NOMO-1 treated with DMSO at 0.1 percent for 48 hours (cell line): ENCODE measurements around the gene DHX38.
A peak's percentile ranks its signal among the peaks of the same experiment; 100 is the strongest.
"Not testable (repeated sequence)": the region's sequence is repeated elsewhere in the genome, so short reads cannot be mapped to it uniquely, and the experiment has no call there.

Experiments
- DNase-seq: peaks from one replicate; lab custom pipeline; 2025; ENCODE audit not compliant: unreplicated experiment; lab: John Stamatoyannopoulos, UW

The DHX38 gene

GRCh38 chr16:72093448-72094265 is at the start of gene DHX38, which contains the start of gene TXNL4B:
Gene DHX38 (plus strand): TSS chr16:72093847. CDS start chr16:72096158, 2,311 bp downstream.
Gene TXNL4B (minus strand): TSS chr16:72093620. CDS start chr16:72090749, 2,871 bp downstream.
- DNase-seq, result peak; percentile 100

GRCh38 chr16:72044296-72044695 is 49.4 kb upstream of the DHX38 start:
- DNase-seq, result no peak

- no peak for DNase-seq
Observed at GRCh38 chr16:72044825-72045359, 48.8 kb upstream of the DHX38 start.

- peak; percentile 4 for DNase-seq
Observed at GRCh38 chr16:72049110-72049509, 44.5 kb upstream of the DHX38 start.

GRCh38 chr16:72050769-72051464 is 42.7 kb upstream of the DHX38 start:
- DNase-seq, result no peak

- peak; percentile 64 for DNase-seq
Observed at GRCh38 chr16:72051818-72052217, 41.8 kb upstream of the DHX38 start.

- DNase-seq, result peak; percentile 79
Observed at GRCh38 chr16:72054254-72054847, 39.3 kb upstream of the DHX38 start, which contains the start of gene HP. Gene HP (plus strand): TSS chr16:72054505. CDS start chr16:72054653, 148 bp downstream.

GRCh38 chr16:72055911-72056310 is 37.7 kb upstream of the DHX38 start:
- DNase-seq, result no peak

GRCh38 chr16:72057313-72057712 is 36.3 kb upstream of the DHX38 start:
- DNase-seq, result not testable (repeated sequence)

- not testable (repeated sequence) for DNase-seq
Observed at GRCh38 chr16:72059060-72059459, 34.6 kb upstream of the DHX38 start.

GRCh38 chr16:72060405-72060804 is 33.2 kb upstream of the DHX38 start:
- DNase-seq, result no peak

GRCh38 chr16:72061564-72061963 is 32.1 kb upstream of the DHX38 start:
- no peak for DNase-seq

- no peak for DNase-seq
Observed at GRCh38 chr16:72064361-72064894, 29.2 kb upstream of the DHX38 start.

GRCh38 chr16:72066747-72067146 is 26.9 kb upstream of the DHX38 start:
- DNase-seq, result peak; percentile 46

GRCh38 chr16:72068930-72069329 is 24.7 kb upstream of the DHX38 start:
- peak; percentile 1 for DNase-seq

- no peak for DNase-seq
Observed at GRCh38 chr16:72072514-72073342, 20.9 kb upstream of the DHX38 start.

GRCh38 chr16:72073560-72074230 is 20.0 kb upstream of the DHX38 start:
- DNase-seq, result no peak

GRCh38 chr16:72075067-72075466 is 18.6 kb upstream of the DHX38 start:
- DNase-seq, result not testable (repeated sequence)

GRCh38 chr16:72076991-72077706 is 16.5 kb upstream of the DHX38 start:
- not testable (repeated sequence) for DNase-seq
